HepG2 (cell line): ENCODE measurements around the gene PSMB11. TPM values are rescaled to one million over a fixed set of nuclear protein-coding genes. Genes with fewer than 3 reads are reported as not detected.
A peak's percentile ranks its signal among the peaks of the same experiment; 100 is the strongest.

Experiments used
- HMGXB3 ChIP-seq: sonication (generic); formaldehyde crosslinking; IDR thresholded peaks from 2 replicates; pipeline ENCODE4 v1.4.0; 2020; ENCODE audit warnings: missing genetic modification reagents, borderline replicate concordance
- HOXA5 ChIP-seq: sonication (generic); formaldehyde crosslinking; IDR thresholded peaks from 2 replicates; pipeline ENCODE4 v1.4.0; 2020; ENCODE audit warnings: missing genetic modification reagents
- LCORL ChIP-seq, 2 experiments: fragments of 450-650 bp in 1 of 2; sonication (generic) in 1 of 2; formaldehyde crosslinking in 1 of 2; IDR thresholded peaks; 2 replicates each; pipeline versions ENCODE4 v1.5.0 to v1.6.1; 2017 to 2020; ENCODE audit warnings: antibody characterized with exemption in 1 of 2, missing genetic modification reagents in 1 of 2
- MEIS2 ChIP-seq: sonication (generic); formaldehyde crosslinking; IDR thresholded peaks from 2 replicates; pipeline ENCODE4 v1.9.0; 2021; ENCODE audit warnings: mild to moderate bottlenecking, missing genetic modification reagents
- ZNF331 ChIP-seq: sonication (generic); formaldehyde crosslinking; IDR thresholded peaks from 2 replicates; pipeline ENCODE4 v1.4.0; 2020; ENCODE audit warnings: missing genetic modification reagents
- ZNF432 ChIP-seq: sonication (generic); formaldehyde crosslinking; IDR thresholded peaks from 2 replicates; pipeline ENCODE4 v1.5.0; 2020; ENCODE audit warnings: missing genetic modification reagents, mild to moderate bottlenecking, borderline replicate concordance
- ZNF496 ChIP-seq: sonication (generic); formaldehyde crosslinking; IDR thresholded peaks from 2 replicates; pipeline ENCODE4 v1.8.1; 2023; ENCODE audit warnings: mild to moderate bottlenecking, moderate library complexity, missing genetic modification reagents; ENCODE audit not compliant: insufficient replicate concordance
- ZNF724P ChIP-seq: sonication (generic); formaldehyde crosslinking; IDR thresholded peaks from 2 replicates; pipeline ENCODE4 v1.8.0; 2022; ENCODE audit warnings: missing genetic modification reagents, borderline replicate concordance
- ZNF800 ChIP-seq: sonication (generic); formaldehyde crosslinking; IDR thresholded peaks from 2 replicates; pipeline ENCODE4 v1.4.0; 2020; ENCODE audit warnings: missing genetic modification reagents
- ZNF878 ChIP-seq: sonication (generic); formaldehyde crosslinking; IDR thresholded peaks from 2 replicates; pipeline ENCODE4 v1.8.1; 2023; ENCODE audit warnings: mild to moderate bottlenecking, missing genetic modification reagents, moderate library complexity
- polyA plus RNA-seq, 8 experiments: library from polyadenylated mRNA; depleted of rRNA in 3 of 8; stranded (reverse) in 7 of 8; unstranded in 1 of 8; fragments of >200 nt; fragmentation: Illumina TruSeq in 4 of 8; extraction: Trizol in 4 of 8; gene quantifications; 2 replicates each; pipeline versions ENCODE4 v1.2.1 to v1.2.3, GENCODE V29; 2011 to 2016; ENCODE audit warnings: low read depth in 4 of 8, missing spikeins in 1 of 8, mixed read lengths in 1 of 8; ENCODE audit not compliant: insufficient read depth in 1 of 8
- total RNA-seq, 5 experiments: library from RNA; depleted of rRNA; stranded (reverse); fragments of >200 nt; fragmentation: Illumina TruSeq; extraction: Trizol; gene quantifications; 2 replicates each; pipeline ENCODE4 v1.2.3, GENCODE V29; 2016; ENCODE audit warnings: low read depth in 1 of 5
- TF ChIP-seq, protein P1 (sequence below), 2 experiments: sonication (generic) in 1 of 2; formaldehyde crosslinking in 1 of 2; IDR thresholded peaks; 2 replicates each; pipeline versions ENCODE4 v1.6.1 to v1.9.0; 2014 to 2022; ENCODE audit warnings: antibody characterized with exemption in 1 of 2, borderline replicate concordance in 1 of 2, inconsistent platforms in 1 of 2, low read depth in 1 of 2, missing genetic modification reagents in 1 of 2
- TF ChIP-seq, protein P2 (sequence below): sonication (generic); formaldehyde crosslinking; IDR thresholded peaks from 2 replicates; pipeline ENCODE4 v1.5.0; 2020; ENCODE audit warnings: mild to moderate bottlenecking, missing genetic modification reagents, borderline replicate concordance

PSMB11 gene
- total and polyA plus RNA-seq, 2 of the 13 experiments (the other 11 are each of a cell fraction or from before 2014, with no cell fraction given), result not detected

DNA sequence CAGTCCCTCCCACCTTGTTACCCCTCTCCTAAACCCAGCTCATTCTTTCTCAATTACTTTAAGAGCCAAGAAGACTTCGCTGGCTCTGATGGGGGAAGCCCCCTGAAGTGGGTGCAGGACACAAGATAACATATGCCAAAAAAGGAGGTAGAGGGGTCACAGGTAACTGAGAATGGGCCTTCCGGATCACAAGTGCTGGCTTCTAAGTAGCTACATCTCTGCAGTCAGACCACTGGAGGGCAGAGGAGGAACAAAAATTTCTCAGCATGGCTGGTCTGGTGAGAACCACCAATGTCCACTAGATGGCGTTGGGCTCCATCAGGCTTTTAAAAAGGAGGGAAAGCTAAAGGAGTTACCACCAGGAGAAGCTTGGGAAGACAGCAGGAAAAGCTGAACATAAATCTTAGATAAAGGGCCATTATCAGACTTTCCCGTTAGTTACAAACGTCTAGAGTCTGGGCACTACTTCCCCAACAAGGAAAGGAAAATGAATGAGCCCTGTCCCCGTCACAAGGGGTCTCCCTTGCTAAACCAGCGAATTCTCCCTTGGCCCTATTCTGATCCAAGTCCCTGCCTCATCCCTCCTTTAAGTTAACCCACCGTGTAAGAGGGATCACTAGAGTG is 26.9 kb downstream of the PSMB11 start (continued):
- TF ChIP-seq HMGXB3 (CRISPR knock-in tag) (peak; percentile 81; the same call in 1 of the 2 replicates), ZNF878 (0 out of 2 replicates have a peak, but pooled peaks have one; percentile 45), HOXA5 (CRISPR knock-in tag) (peak; percentile 95; the same call in 1 of the 2 replicates), ZNF432 (CRISPR knock-in tag) (no peak), ZNF496 (no peak), ZNF800 (CRISPR knock-in tag) (peak; percentile 89), ZNF724P (CRISPR knock-in tag) (peak; percentile 66; the same call in 1 of the 2 replicates), MEIS2 (CRISPR knock-in tag) (peak; percentile 73), ZNF331 (0 out of 2 replicates have a peak, but pooled peaks have one; percentile 58), LCORL (IDR thresholded peaks at IDR 0.05) (no peak), LCORL (CRISPR knock-in tag; IDR thresholded peaks at IDR 0.05) (peak; percentile 41; the same call in 1 of the 2 replicates)
- TF ChIP-seq, protein P1, sequence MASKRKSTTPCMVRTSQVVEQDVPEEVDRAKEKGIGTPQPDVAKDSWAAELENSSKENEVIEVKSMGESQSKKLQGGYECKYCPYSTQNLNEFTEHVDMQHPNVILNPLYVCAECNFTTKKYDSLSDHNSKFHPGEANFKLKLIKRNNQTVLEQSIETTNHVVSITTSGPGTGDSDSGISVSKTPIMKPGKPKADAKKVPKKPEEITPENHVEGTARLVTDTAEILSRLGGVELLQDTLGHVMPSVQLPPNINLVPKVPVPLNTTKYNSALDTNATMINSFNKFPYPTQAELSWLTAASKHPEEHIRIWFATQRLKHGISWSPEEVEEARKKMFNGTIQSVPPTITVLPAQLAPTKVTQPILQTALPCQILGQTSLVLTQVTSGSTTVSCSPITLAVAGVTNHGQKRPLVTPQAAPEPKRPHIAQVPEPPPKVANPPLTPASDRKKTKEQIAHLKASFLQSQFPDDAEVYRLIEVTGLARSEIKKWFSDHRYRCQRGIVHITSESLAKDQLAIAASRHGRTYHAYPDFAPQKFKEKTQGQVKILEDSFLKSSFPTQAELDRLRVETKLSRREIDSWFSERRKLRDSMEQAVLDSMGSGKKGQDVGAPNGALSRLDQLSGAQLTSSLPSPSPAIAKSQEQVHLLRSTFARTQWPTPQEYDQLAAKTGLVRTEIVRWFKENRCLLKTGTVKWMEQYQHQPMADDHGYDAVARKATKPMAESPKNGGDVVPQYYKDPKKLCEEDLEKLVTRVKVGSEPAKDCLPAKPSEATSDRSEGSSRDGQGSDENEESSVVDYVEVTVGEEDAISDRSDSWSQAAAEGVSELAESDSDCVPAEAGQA (IDR thresholded peaks at IDR 0.05; ENCODE audit: low read depth), result 0 out of 2 replicates have a peak, but pooled peaks have one; percentile 32
- TF ChIP-seq, protein P1 (CRISPR knock-in tag; IDR thresholded peaks at IDR 0.05; ENCODE audit: borderline replicate concordance), result no peak; the same call in 1 of the 2 replicates
- TF ChIP-seq, protein P2, sequence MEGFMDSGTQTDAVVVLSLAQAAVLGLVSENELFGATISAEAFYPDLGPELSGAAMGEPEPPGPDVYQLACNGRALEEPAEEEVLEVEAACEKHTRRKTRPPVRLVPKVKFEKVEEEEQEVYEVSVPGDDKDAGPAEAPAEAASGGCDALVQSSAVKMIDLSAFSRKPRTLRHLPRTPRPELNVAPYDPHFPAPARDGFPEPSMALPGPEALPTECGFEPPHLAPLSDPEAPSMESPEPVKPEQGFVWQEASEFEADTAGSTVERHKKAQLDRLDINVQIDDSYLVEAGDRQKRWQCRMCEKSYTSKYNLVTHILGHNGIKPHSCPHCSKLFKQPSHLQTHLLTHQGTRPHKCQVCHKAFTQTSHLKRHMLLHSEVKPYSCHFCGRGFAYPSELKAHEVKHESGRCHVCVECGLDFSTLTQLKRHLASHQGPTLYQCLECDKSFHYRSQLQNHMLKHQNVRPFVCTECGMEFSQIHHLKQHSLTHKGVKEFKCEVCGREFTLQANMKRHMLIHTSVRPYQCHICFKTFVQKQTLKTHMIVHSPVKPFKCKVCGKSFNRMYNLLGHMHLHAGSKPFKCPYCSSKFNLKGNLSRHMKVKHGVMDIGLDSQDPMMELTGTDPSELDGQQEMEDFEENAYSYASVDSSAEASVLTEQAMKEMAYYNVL (CRISPR knock-in tag), result peak; percentile 35; the same call in 1 of the 2 replicates
